HG03460 (cell line): ENCODE results near the gene GGT6.

Experiments used
- ATAC-seq: cut with Tn5 transposase; IDR thresholded peaks from one replicate; pipeline ENCODE4 v1.9.1; 2021; ENCODE audit not compliant: unreplicated experiment

Gene GGT6

DNA sequence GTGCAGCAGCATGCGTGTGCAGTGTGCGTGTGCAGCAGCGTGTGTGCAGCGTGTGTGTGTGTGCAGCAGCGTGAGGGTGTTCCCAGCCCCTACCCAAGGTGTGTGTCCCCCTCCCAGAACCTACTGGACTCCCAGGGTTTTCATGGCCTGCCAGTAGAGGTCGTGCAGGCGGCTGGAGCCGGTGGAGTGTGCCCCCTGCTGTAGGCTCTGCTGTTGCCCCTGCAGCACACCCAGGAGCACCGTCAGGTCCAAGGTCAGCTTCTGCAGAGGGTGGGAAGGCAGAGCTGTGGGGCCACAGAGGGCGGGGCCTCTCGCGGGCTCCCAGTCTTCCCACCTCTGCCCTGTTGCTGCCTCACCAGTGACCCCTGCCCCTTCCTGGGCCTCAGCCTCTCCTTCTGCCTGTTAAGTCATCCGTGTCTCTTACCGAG, 20.1 kb downstream of the GGT6 start:
- no peak for ATAC-seq

DNA sequence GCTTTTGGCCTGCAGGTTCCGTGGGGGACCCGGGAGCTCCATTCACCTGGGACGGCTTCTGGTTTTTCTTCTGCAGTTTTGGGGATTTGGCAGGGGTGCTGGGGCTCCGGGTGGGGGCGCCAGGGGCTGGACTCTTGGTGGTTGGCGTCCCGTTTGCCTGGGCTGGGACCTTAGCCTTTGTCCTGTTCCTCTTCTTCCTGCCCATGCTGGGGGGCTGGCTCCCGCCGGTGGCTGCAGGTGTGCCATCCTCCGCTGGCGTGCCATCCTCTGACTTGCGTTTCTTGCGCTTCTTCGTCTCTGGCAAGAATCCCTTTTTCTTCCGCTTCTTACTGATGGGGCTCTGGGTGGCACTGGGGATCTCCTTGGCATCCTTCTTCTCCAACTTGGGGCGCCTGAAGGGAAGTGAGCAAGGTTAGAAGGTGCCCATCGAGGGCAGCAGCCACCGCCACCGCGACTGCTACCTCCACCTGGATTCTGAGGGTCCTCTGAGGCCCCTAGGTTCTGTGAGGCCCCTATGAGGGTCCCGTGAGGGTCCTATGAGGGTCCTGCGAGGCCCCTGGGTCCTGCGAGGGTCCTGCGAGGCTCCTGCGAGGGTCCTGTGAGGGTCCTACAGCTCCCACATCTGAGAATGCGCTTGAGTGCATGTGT, 20.7 kb downstream of the GGT6 start:
- ATAC-seq = no peak

DNA sequence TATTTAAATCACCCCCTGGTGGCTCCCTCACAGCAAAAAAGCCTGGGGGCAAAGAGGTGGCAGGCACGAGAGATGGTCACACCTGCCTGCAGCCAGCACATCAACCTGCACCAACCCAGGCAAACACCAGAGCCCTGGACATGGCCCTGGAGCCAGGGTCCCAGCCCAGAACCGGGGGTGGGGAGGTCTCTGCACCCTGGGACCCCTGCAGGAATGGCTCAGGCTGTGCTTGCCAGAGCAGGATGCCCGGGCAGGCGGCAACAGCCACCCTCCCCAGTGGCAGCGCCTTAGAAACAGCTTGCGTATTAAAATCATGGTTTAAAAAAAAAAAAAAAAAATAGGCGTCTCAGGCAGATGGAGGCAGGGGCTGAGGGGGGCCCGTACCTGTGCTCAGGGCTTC, 21.4 kb downstream of the GGT6 start:
- no peak for ATAC-seq

DNA sequence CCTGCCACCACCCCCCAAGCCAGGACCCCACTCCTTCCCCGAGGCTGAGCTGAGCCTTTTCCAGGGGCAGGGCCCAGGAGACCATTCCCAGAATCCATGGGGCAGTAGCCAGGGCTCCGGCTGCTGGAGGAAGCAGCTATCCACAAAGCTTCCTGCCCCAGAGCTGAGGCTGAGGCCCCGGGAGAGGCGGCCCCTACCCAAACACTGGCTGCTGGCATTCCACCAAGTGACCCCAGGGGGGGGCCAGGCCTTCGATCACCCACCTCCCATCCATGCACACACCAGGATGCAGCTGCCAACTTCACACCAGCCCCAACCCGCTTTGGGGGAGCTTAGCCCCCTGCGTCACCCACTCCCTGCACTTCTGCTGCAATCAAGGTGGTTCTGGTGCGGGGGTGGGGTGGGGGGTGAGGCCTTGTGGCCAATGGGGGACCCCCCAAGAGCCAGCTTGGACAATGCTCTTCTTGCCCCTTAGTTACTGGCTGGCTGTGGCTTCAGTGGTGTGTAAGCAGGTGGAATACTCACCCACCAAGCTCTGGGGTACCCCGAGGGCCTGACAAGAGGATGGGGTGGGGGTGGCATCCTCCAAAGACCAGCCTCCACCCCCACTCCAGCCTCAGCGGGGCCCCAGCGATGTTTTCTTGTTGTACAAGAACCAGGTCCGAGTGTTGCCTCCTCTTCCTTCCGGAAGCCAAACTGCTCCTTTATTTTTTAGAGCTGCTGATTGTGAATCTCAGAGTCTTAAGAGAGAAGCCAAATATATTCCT, 22.0 kb downstream of the GGT6 start:
- no peak for ATAC-seq

- no peak for ATAC-seq
Observed at GRCh38 chr17:4537451-4538235, 22.7 kb downstream of the GGT6 start.

GRCh38 chr17:4536742-4537411, 23.5 kb downstream of the GGT6 start:
- ATAC-seq = no peak

- ATAC-seq = no peak
Observed at GRCh38 chr17:4536259-4536741, 24.1 kb downstream of the GGT6 start.

DNA sequence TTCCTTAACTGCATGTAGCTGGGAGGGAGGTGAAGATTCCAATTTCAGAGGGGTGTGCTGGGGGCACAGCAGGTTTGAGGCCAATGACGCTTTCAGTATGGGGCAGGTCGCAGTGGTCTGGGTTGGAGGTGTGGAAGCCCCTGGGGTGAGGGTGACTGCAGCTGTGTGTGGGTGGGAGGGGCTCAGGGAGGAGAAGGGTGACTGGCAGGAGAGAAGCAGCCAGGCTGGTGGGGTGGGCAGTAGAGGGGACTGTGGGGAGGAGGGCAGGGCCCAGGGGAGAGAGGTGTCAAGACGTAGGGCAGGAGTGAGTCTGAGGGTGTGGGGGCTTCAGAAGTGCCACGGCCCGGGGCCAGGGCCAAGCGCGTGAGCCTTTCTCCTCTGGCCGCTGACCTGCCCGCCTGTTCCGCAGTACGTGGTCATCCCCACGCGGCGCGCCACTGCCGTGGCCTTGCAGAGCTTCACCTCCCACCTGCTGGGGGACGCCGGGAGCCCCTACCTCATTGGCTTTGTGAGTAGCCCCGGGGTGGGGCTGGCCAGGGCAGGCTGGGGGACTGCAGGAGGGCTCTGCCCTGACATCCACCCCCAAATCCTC, 24.6 kb downstream of the GGT6 start:
- ATAC-seq = no peak

- no peak for ATAC-seq
Observed at GRCh38 chr17:4534928-4535666, 25.3 kb downstream of the GGT6 start.

GRCh38 chr17:4534515-4534914, 25.9 kb downstream of the GGT6 start:
- no peak for ATAC-seq

DNA sequence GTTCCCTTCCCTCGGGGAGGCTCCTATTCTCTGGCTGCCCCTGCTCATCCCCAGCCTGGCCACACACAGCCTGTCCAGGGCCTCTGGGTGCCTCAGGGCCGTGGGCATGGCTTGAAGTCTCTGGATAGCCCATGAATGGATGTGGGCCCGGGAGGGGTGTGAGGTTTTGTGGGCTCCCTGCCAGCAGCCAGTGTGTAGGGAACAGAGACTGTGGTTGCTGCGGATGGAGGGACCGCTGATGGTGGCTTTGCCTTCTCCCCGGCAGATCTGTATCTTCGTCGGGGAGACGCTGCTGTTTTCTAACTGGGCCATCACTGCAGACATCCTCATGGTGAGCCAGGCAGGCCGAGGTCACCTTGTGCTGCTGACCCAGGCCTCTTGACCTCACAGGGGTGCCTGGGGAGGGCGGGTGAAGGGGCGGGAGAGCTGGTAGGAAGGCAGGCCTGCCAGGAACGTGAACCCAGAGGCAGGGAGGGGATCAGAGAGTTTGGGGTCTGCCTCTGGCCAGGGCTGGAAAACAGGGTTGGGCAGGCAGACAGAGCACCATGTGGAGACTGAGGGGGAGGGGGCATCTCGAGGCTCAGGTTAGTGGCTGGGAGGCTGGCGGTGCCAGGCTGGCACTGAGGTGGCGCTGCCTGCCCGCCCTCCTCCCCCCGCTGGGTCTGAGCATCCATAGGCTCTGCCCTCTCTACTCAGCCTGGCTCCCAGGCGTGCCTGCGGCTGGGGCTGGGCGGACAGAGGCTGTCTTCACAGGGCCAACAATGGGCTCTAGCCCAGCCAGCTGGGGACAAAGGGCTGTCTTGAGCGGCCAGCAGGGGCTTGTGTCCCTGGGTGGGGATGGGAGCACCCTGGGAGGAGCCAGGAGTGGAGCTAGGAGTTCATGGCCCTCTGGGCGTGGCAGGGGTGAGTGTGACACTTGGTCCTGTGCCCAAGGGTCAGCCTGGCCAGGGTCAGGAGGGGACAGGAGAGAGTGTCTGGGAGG, 26.6 kb downstream of the GGT6 start:
- ATAC-seq = no peak

- no peak for ATAC-seq
Observed at GRCh38 chr17:4532860-4533522, 27.4 kb downstream of the GGT6 start.

DNA sequence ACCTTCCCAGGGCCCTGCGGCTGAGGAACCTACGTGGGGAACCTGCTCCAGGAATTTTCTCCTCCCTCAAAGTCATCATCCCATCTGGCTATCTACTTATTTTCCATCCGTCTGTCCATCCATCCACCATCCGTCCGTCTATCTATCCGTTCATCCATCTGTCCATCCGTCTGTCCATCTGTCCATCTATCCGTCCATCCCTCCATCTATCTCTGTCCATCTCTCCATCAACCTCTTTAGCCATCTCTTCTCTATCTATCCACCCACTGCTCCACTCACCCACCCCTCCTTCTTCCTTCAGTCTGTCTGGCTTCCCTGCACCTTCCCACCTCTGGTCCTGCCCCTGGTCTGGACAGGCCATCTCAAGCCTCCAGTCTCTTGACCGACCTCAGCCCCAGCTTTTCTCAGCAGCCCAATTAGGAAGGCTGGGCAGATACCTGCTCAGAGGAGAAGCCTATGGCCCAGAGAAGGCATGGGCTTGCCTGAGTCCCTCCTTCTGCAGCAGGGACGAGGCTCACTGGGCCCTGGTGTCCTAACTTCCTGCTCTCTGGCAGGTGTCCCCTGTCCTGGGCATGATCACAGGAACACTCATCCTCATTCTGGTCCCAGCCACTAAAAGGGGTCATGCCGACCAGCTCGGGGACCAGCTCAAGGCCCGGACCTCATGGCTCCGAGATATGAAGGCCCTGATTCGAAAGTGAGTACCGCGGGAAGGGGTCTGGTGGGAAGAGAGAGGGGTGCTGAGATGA, 28.2 kb downstream of the GGT6 start:
- no peak for ATAC-seq

DNA sequence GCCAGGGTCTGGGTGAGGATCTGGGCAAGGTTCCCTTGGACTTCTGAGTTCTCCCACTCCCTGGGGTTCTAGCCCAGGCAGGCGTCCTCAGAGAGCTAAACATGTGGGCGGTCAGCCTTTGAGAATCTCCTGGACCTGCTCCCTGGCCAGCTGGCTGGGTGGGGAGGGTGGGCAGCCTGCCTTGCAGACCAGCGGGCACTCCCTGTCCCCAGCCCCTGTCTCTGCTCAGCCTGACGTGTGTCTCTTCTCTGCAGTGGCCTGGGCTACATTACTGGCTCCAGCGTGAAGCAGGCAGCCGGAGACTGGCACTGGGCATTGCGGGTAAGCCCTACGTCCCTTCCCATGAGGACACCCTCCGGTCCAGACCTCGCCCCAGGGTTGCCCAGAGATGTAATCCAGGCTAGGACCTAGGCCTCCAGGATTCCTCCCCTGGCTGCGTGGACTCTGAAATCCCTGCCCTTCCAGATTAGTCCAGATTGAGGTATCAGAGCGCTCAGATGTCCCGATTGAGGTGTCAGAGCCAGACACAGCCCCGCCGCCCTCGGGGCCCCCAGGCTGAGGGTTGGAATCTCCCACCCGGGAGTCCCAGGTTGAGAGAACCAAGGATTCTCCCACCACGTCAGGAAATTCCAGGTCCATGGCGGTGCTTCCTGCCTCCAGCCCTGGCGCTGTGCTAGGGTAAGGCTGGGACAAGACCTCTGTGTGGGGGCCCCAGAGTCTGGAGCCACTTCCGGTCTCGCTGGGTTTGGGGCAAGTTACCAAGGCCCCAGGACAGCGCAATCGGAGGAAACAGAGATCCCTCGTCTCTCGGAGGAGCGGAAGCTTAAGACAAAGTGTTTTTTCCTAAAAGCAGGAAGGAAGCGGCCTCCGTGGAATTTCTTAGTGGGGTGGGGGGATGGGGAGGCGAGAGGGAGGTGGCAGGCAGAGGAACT, 29.3 kb downstream of the GGT6 start:
- ATAC-seq = no peak

GRCh38 chr17:4529533-4530152, 30.7 kb downstream of the GGT6 start:
- no peak for ATAC-seq

- no peak for ATAC-seq
Observed at GRCh38 chr17:4527566-4528125, 32.7 kb downstream of the GGT6 start.
